HEK293 (cell line): Measurements from ENCODE around the gene BRD3.

Experiments used
- CTCF ChIA-PET: fragments of 350-600 bp; formaldehyde crosslinking; extraction: SDS; loops from one replicate; lab custom pipeline; 2021; ENCODE audit warnings: antibody characterized with exemption; lab: Yijun Ruan, JAX
- POLR2A ChIA-PET: fragments of 300-600 bp; formaldehyde crosslinking; extraction: SDS; loops from one replicate; lab custom pipeline; 2020; ENCODE audit warnings: antibody characterized with exemption, inconsistent platforms; lab: Yijun Ruan, JAX
- H3K27ac ChIP-seq: fragments of 200-500 bp; sonication (Bioruptor generic); 2 replicates; pipeline ENCODE4 v1.5.1; 2014; ENCODE audit warnings: low read depth, low read length, control low read depth, inconsistent platforms; ENCODE audit errors: extremely low read depth
- H3K36me3 ChIP-seq, 2 experiments: fragments of 200-500 bp in 1 of 2; sonication (Bioruptor generic) in 1 of 2; 1 replicate in 1 of 2; 2 replicates in 1 of 2; pipeline ENCODE4 v1.5.1; 2014 to 2017; ENCODE audit warnings: inconsistent platforms in 2 of 2, low read length in 2 of 2; ENCODE audit not compliant: control insufficient read depth in 2 of 2, insufficient read depth in 1 of 2
- H3K4me1 ChIP-seq: fragments of 200-500 bp; sonication (Bioruptor generic); 2 replicates; pipeline ENCODE4 v1.5.1; 2014; ENCODE audit warnings: mild to moderate bottlenecking, low read length, inconsistent platforms; ENCODE audit not compliant: control insufficient read depth, insufficient read depth
- H3K4me3 ChIP-seq: 2 replicates; pipeline ENCODE4 v1.5.1; 2011; ENCODE audit warnings: low read depth, mild to moderate bottlenecking, control low read depth, low read length, moderate library complexity
- H3K9me3 ChIP-seq: fragments of 200-500 bp; sonication (Bioruptor generic); 2 replicates; pipeline ENCODE4 v1.5.1; 2014; ENCODE audit warnings: low read depth, low read length, inconsistent platforms; ENCODE audit not compliant: control insufficient read depth, insufficient read depth
- FEZF1 ChIP-seq: fragments of 450-650 bp; formaldehyde crosslinking; IDR thresholded peaks from 2 replicates; pipeline ENCODE4 v1.5.1; 2016; ENCODE audit warnings: missing biosample characterization, missing genetic modification characterization
- GFI1B ChIP-seq: fragments of 450-650 bp; formaldehyde crosslinking; IDR thresholded peaks from 2 replicates; pipeline ENCODE4 v1.5.1; 2016; ENCODE audit warnings: missing biosample characterization, missing genetic modification characterization
- KLF1 ChIP-seq: fragments of 450-650 bp; formaldehyde crosslinking; IDR thresholded peaks from 2 replicates; pipeline ENCODE4 v1.5.1; 2016; ENCODE audit warnings: missing biosample characterization, missing genetic modification characterization
- KLF8 ChIP-seq: fragments of 450-650 bp; formaldehyde crosslinking; IDR thresholded peaks from 2 replicates; pipeline ENCODE4 v1.5.1; 2016; ENCODE audit warnings: missing biosample characterization, missing genetic modification characterization
- MEIS1 ChIP-seq: sonication (generic); formaldehyde crosslinking; IDR thresholded peaks from 2 replicates; pipeline ENCODE4 v1.8.1; 2022; ENCODE audit warnings: missing genetic modification reagents, mild to moderate bottlenecking, borderline replicate concordance
- ZBTB8A ChIP-seq: fragments of 450-650 bp; formaldehyde crosslinking; IDR thresholded peaks from 2 replicates; pipeline ENCODE4 v1.5.1; 2016; ENCODE audit warnings: missing biosample characterization, missing genetic modification characterization
- ZFP3 ChIP-seq: fragments of 450-650 bp; formaldehyde crosslinking; IDR thresholded peaks from 2 replicates; pipeline ENCODE4 v1.5.1; 2016; ENCODE audit warnings: low read depth, missing biosample characterization, missing genetic modification characterization
- ZNF132 ChIP-seq: fragments of 450-650 bp; formaldehyde crosslinking; IDR thresholded peaks from 2 replicates; pipeline ENCODE4 v1.5.1; 2017; ENCODE audit warnings: missing biosample characterization, missing genetic modification characterization, borderline replicate concordance
- ZNF140 ChIP-seq: fragments of 450-650 bp; formaldehyde crosslinking; IDR thresholded peaks from 2 replicates; pipeline ENCODE4 v1.5.1; 2016; ENCODE audit warnings: missing biosample characterization, missing genetic modification characterization
- ZNF146 ChIP-seq: fragments of 450-650 bp; formaldehyde crosslinking; IDR thresholded peaks from 2 replicates; pipeline ENCODE4 v1.5.1; 2016; ENCODE audit warnings: missing biosample characterization, missing genetic modification characterization
- ZNF239 ChIP-seq: fragments of 450-650 bp; formaldehyde crosslinking; IDR thresholded peaks from 2 replicates; pipeline ENCODE4 v1.5.1; 2016; ENCODE audit warnings: missing biosample characterization, missing genetic modification characterization
- ZNF311 ChIP-seq: fragments of 450-650 bp; formaldehyde crosslinking; IDR thresholded peaks from 2 replicates; pipeline ENCODE4 v1.5.1; 2017; ENCODE audit warnings: missing biosample characterization, missing genetic modification characterization, borderline replicate concordance
- ZNF544 ChIP-seq: fragments of 450-650 bp; formaldehyde crosslinking; IDR thresholded peaks from 2 replicates; pipeline ENCODE4 v1.5.0; 2017; ENCODE audit warnings: missing biosample characterization, missing genetic modification characterization
- ZNF555 ChIP-seq: fragments of 450-650 bp; formaldehyde crosslinking; conservative IDR thresholded peaks from 2 replicates; pipeline ENCODE4 v1.5.1; 2017; ENCODE audit warnings: missing biosample characterization, mild to moderate bottlenecking, missing genetic modification characterization, inconsistent platforms
- ZNF701 ChIP-seq: fragments of 450-650 bp; formaldehyde crosslinking; IDR thresholded peaks from 2 replicates; pipeline ENCODE4 v1.5.1; 2016; ENCODE audit warnings: missing biosample characterization, missing genetic modification characterization
- TF ChIP-seq, protein P1 (sequence below): fragments of 450-650 bp; formaldehyde crosslinking; IDR thresholded peaks from 2 replicates; pipeline ENCODE4 v1.5.1; 2016; ENCODE audit warnings: missing biosample characterization, missing genetic modification characterization
- TF ChIP-seq, protein P2 (sequence below): fragments of 450-650 bp; formaldehyde crosslinking; IDR thresholded peaks from 2 replicates; pipeline ENCODE4 v1.5.1; 2016; ENCODE audit warnings: missing biosample characterization, missing genetic modification characterization
- TF ChIP-seq, protein P3 (sequence below): fragments of 450-650 bp; formaldehyde crosslinking; IDR thresholded peaks from 2 replicates; pipeline ENCODE4 v1.5.1; 2016; ENCODE audit warnings: missing biosample characterization, missing genetic modification characterization, borderline replicate concordance
- TF ChIP-seq, protein P4 (sequence below): fragments of 450-650 bp; formaldehyde crosslinking; IDR thresholded peaks from 2 replicates; pipeline ENCODE4 v1.5.0; 2017; ENCODE audit warnings: missing biosample characterization, missing genetic modification characterization, borderline replicate concordance

The BRD3 gene

DNA sequence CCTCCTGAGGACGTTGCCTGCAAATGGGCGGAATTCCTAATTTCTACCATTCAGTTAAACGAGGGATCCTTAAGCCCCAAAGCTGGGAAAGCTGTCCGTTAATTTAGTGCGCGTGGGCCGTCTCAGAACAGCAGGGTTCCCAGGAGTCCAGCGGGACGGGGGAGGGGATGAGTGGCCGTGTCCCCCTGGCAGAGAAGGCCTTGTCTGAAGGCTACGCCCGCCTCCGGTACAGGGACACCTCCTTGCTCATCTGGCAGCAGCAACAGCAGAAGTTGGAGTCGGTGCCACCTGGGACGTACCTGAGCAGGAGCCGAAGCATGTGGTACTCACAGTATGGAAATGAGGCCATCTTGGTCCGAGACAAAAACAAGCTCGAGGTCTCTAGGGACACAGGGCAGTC is 41.2 kb downstream of the BRD3 start:
- Histone ChIP-seq H3K36me3 (peaks cover 0 to 45% of the 10 kb centered on the region in 2 experiments; a peak in 2 of 3 replicates), H3K4me3 (no peak overlapping the region; the same call in 1 of the 2 replicates), H3K9me3 (no peaks in the 10 kb centered on the region), H3K4me1 (0 out of 2 replicates have a peak, but pooled peaks cover 2% of the 10 kb centered on the region), H3K27ac (no peak overlapping the region)
- POLR2A ChIA-PET = interaction anchor here (0.9 to 1.8 kb wide), 2 partner anchors 16 to 35 kb away, joined by 3 to 4 read pairs; no protein-coding TSS in a partner anchor
- no peak for TF ChIP-seq ZNF701 (tag by site-specific recombination)
- TF ChIP-seq ZFP3 = no peak
- no peak for TF ChIP-seq ZNF239
- TF ChIP-seq, protein P1, sequence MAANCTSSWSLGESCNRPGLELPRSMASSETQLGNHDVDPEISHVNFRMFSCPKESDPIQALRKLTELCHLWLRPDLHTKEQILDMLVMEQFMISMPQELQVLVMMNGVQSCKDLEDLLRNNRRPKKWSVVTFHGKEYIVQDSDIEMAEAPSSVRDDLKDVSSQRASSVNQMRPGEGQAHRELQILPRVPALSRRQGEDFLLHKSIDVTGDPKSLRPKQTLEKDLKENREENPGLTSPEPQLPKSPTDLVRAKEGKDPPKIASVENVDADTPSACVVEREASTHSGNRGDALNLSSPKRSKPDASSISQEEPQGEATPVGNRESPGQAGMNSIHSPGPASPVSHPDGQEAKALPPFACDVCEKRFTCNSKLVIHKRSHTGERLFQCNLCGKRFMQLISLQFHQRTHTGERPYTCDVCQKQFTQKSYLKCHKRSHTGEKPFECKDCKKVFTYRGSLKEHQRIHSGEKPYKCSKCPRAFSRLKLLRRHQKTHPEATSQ = no peak
- TF ChIP-seq, protein P2, sequence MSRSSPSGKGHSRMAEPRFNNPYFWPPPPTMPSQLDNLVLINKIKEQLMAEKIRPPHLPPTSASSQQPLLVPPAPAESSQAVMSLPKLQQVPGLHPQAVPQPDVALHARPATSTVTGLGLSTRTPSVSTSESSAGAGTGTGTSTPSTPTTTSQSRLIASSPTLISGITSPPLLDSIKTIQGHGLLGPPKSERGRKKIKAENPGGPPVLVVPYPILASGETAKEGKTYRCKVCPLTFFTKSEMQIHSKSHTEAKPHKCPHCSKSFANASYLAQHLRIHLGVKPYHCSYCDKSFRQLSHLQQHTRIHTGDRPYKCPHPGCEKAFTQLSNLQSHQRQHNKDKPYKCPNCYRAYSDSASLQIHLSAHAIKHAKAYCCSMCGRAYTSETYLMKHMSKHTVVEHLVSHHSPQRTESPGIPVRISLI (tag by site-specific recombination) = no peak
- TF ChIP-seq, protein P3, sequence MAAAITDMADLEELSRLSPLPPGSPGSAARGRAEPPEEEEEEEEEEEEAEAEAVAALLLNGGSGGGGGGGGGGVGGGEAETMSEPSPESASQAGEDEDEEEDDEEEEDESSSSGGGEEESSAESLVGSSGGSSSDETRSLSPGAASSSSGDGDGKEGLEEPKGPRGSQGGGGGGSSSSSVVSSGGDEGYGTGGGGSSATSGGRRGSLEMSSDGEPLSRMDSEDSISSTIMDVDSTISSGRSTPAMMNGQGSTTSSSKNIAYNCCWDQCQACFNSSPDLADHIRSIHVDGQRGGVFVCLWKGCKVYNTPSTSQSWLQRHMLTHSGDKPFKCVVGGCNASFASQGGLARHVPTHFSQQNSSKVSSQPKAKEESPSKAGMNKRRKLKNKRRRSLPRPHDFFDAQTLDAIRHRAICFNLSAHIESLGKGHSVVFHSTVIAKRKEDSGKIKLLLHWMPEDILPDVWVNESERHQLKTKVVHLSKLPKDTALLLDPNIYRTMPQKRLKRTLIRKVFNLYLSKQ (tag by site-specific recombination) = no peak
- TF ChIP-seq ZNF555 = no peak
- no peak for TF ChIP-seq GFI1B (tag by site-specific recombination)
- TF ChIP-seq MEIS1 = no peak
- TF ChIP-seq, protein P4, sequence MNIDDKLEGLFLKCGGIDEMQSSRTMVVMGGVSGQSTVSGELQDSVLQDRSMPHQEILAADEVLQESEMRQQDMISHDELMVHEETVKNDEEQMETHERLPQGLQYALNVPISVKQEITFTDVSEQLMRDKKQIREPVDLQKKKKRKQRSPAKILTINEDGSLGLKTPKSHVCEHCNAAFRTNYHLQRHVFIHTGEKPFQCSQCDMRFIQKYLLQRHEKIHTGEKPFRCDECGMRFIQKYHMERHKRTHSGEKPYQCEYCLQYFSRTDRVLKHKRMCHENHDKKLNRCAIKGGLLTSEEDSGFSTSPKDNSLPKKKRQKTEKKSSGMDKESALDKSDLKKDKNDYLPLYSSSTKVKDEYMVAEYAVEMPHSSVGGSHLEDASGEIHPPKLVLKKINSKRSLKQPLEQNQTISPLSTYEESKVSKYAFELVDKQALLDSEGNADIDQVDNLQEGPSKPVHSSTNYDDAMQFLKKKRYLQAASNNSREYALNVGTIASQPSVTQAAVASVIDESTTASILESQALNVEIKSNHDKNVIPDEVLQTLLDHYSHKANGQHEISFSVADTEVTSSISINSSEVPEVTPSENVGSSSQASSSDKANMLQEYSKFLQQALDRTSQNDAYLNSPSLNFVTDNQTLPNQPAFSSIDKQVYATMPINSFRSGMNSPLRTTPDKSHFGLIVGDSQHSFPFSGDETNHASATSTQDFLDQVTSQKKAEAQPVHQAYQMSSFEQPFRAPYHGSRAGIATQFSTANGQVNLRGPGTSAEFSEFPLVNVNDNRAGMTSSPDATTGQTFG (tag by site-specific recombination) = no peak
- no peak for TF ChIP-seq ZBTB8A (tag by site-specific recombination)
- TF ChIP-seq ZNF544 (tag by site-specific recombination) = no peak
- TF ChIP-seq KLF8 (tag by site-specific recombination) = no peak
- no peak for TF ChIP-seq ZNF140 (tag by site-specific recombination)
- no peak for TF ChIP-seq FEZF1
- no peak for TF ChIP-seq ZNF132 (tag by site-specific recombination)
- TF ChIP-seq KLF1 = no peak
- TF ChIP-seq ZNF146 = no peak
- TF ChIP-seq ZNF311 (tag by site-specific recombination) = no peak
- CTCF ChIA-PET = interaction anchor here (0.7 to 1.5 kb wide), 2 partner anchors 72 to 109 kb away, joined by 3 to 7 read pairs; partner anchors contain the start of gene WDR5
